Measurements from ENCODE around the gene NKAIN4. TPM values are rescaled to one million over a fixed set of nuclear protein-coding genes. Genes with fewer than 3 reads are reported as not detected.

Gene NKAIN4
- total and polyA plus RNA-seq, 2 donors (not counting 1 experiment from before 2014, with no cell fraction given) = not detected

- no peak for DNase-seq
- H3K9ac ChIP-seq (ENCODE audit: low read length) = no peak overlapping the region
- H2AFZ ChIP-seq (ENCODE audit: insufficient read depth, low read depth, low read length, poor library complexity, severe bottlenecking) = no peak overlapping the region
- CTCF ChIA-PET = no interaction called here
- no peak overlapping the region for H3K4me2 ChIP-seq (replicated peaks; ENCODE audit: low read depth, low read length, poor library complexity, severe bottlenecking)
- H3K9me3 Mint-ChIP-seq (ENCODE audit: insufficient read depth) = peaks cover 2% of the 10 kb centered on the region
- H3K4me3 Mint-ChIP-seq = no peak overlapping the region
- no peaks in the 10 kb centered on the region for H3K79me2 ChIP-seq (ENCODE audit: control insufficient read depth, insufficient read depth, low read length)
- peaks cover 0 to 6% (median 0%) of the 10 kb centered on the region in 3 donors for H3K9me3 ChIP-seq (ENCODE audit: control extremely low read depth in 1 of 3, control insufficient read depth in 2 of 3, insufficient read depth in 1 of 3, low read length in 2 of 3)
- peaks cover 22% of the 10 kb centered on the region for H3K27me3 Mint-ChIP-seq
- no peaks in the 10 kb centered on the region for H3K36me3 ChIP-seq (replicated peaks in 1 of 2; ENCODE audit: control extremely low read depth in 1 of 2, control insufficient read depth in 1 of 2, extremely low read depth in 1 of 2, insufficient read depth in 2 of 2, low read length in 1 of 2)
- no peak overlapping the region for H3K4me3 ChIP-seq (ENCODE audit: control extremely low read depth in 1 of 5, extremely low read depth in 1 of 5, insufficient read depth in 1 of 5, low read depth in 2 of 5, low read length in 4 of 5)
- H3K27ac Mint-ChIP-seq = no peak overlapping the region
- no peaks in the 10 kb centered on the region for H3K4me1 ChIP-seq (ENCODE audit: control insufficient read depth in 2 of 2, insufficient read depth in 2 of 2, low read length in 2 of 2)
- 84% methylated on average over 12 of the region's 12 CpGs for WGBS (ENCODE audit: insufficient coverage)
- intact Hi-C loops (cut with micrococcal nuclease) = no loop called here
- H3K27ac ChIP-seq (ENCODE audit: low read length in 2 of 2) = no peak overlapping the region
- POLR2A ChIA-PET = interaction anchor here (0.6 kb wide), 1 partner anchor 825 kb away, joined by 6 read pairs; no protein-coding TSS in a partner anchor
- no peak for ATAC-seq (ENCODE audit: low read depth)
- no peaks in the 10 kb centered on the region for H4K20me1 ChIP-seq (ENCODE audit: control insufficient read depth, insufficient read depth, low read length, poor library complexity, severe bottlenecking)
- no peaks in the 10 kb centered on the region for H3K4me1 Mint-ChIP-seq
- TF ChIP-seq EZH2 (IDR thresholded peaks at IDR 0.05; ENCODE audit: borderline replicate concordance, insufficient read depth, low read depth, low read length, poor library complexity, severe bottlenecking) = no peak
- TF ChIP-seq, protein P1, sequence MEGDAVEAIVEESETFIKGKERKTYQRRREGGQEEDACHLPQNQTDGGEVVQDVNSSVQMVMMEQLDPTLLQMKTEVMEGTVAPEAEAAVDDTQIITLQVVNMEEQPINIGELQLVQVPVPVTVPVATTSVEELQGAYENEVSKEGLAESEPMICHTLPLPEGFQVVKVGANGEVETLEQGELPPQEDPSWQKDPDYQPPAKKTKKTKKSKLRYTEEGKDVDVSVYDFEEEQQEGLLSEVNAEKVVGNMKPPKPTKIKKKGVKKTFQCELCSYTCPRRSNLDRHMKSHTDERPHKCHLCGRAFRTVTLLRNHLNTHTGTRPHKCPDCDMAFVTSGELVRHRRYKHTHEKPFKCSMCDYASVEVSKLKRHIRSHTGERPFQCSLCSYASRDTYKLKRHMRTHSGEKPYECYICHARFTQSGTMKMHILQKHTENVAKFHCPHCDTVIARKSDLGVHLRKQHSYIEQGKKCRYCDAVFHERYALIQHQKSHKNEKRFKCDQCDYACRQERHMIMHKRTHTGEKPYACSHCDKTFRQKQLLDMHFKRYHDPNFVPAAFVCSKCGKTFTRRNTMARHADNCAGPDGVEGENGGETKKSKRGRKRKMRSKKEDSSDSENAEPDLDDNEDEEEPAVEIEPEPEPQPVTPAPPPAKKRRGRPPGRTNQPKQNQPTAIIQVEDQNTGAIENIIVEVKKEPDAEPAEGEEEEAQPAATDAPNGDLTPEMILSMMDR (IDR thresholded peaks at IDR 0.05) = no peak
- H3K27me3 ChIP-seq (replicated peaks in 1 of 4; ENCODE audit: control extremely low read depth in 1 of 4, control insufficient read depth in 3 of 4, insufficient read depth in 4 of 4, low read length in 3 of 4) = peaks cover 0 to 36% (median 0%) of the 10 kb centered on the region in 4 experiments
Observed at GRCh38 chr20:63294536-63294900, 40.3 kb upstream of the NKAIN4 start.

GRCh38 chr20:63293871-63294535 lies 39.7 kb upstream of the NKAIN4 start:
- Histone ChIP-seq H3K9ac (ENCODE audit: low read length) (no peak overlapping the region), H3K4me1 (ENCODE audit: control insufficient read depth in 2 of 2, insufficient read depth in 2 of 2, low read length in 2 of 2) (no peaks in the 10 kb centered on the region), H3K9me3 (ENCODE audit: control extremely low read depth in 1 of 3, control insufficient read depth in 2 of 3, insufficient read depth in 1 of 3, low read length in 2 of 3) (peaks cover 0 to 4% (median 0%) of the 10 kb centered on the region in 3 donors), H3K36me3 (replicated peaks in 1 of 2; ENCODE audit: control extremely low read depth in 1 of 2, control insufficient read depth in 1 of 2, extremely low read depth in 1 of 2, insufficient read depth in 2 of 2, low read length in 1 of 2) (no peaks in the 10 kb centered on the region), H3K4me2 (replicated peaks; ENCODE audit: low read depth, low read length, poor library complexity, severe bottlenecking) (no peak overlapping the region), H4K20me1 (ENCODE audit: control insufficient read depth, insufficient read depth, low read length, poor library complexity, severe bottlenecking) (no peaks in the 10 kb centered on the region), H3K27me3 (replicated peaks in 1 of 4; ENCODE audit: control extremely low read depth in 1 of 4, control insufficient read depth in 3 of 4, insufficient read depth in 4 of 4, low read length in 3 of 4) (peaks cover 0 to 33% (median 0%) of the 10 kb centered on the region in 4 experiments), H3K27ac (ENCODE audit: low read length in 2 of 2) (no peak overlapping the region), H3K4me3 (ENCODE audit: control extremely low read depth in 1 of 5, extremely low read depth in 1 of 5, insufficient read depth in 1 of 5, low read depth in 2 of 5, low read length in 4 of 5) (no peak overlapping the region), H2AFZ (ENCODE audit: insufficient read depth, low read depth, low read length, poor library complexity, severe bottlenecking) (no peak overlapping the region), H3K79me2 (ENCODE audit: control insufficient read depth, insufficient read depth, low read length) (no peaks in the 10 kb centered on the region)
- Mint-ChIP-seq H3K27ac (no peak overlapping the region), H3K9me3 (ENCODE audit: insufficient read depth) (peaks cover under 1% of the 10 kb centered on the region), H3K4me3 (no peak overlapping the region), H3K4me1 (no peaks in the 10 kb centered on the region), H3K27me3 (peaks cover 17% of the 10 kb centered on the region)
- DNase-seq = no peak
- TF ChIP-seq, protein P1 (IDR thresholded peaks at IDR 0.05) = no peak
- POLR2A ChIA-PET = interaction anchor here (0.6 kb wide), 1 partner anchor 826 kb away, joined by 6 read pairs; no protein-coding TSS in a partner anchor
- WGBS (ENCODE audit: insufficient coverage) = 85% methylated on average over 12 of the region's 22 CpGs
- CTCF ChIA-PET = no interaction called here
- intact Hi-C loops (cut with micrococcal nuclease) = no loop called here
- ATAC-seq (ENCODE audit: low read depth) = no peak
